ENCODE data around the gene AP2A1.

- TF ChIP-seq ZFP3 (CRISPR knock-in tag; IDR thresholded peaks at IDR 0.05) (no peak), TOX (CRISPR knock-in tag; IDR thresholded peaks at IDR 0.05; ENCODE audit: borderline replicate concordance) (no peak), ZFP30 (CRISPR knock-in tag; IDR thresholded peaks at IDR 0.05) (no peak)
Observed at GRCh38 chr19:49766930-49767299, at the start of gene AP2A1.

Data from SK-N-SH treated with all-trans-retinoic acid at 6 μM for 48 hours (cell line).